GM18505 (cell line): Measurements from ENCODE around the gene SPEM3.

ENCODE experiments used
- ATAC-seq: cut with Tn5 transposase; IDR thresholded peaks from one replicate; pipeline ENCODE4 v1.9.1; 2021; ENCODE audit not compliant: unreplicated experiment
- POLR2A ChIP-seq: IDR thresholded peaks from 4 replicates; pipeline ENCODE4 v1.6.1; 2011; ENCODE audit warnings: borderline replicate concordance; ENCODE audit not compliant: insufficient read depth, insufficient read length; ENCODE audit errors: extremely low read depth

Gene SPEM3

DNA sequence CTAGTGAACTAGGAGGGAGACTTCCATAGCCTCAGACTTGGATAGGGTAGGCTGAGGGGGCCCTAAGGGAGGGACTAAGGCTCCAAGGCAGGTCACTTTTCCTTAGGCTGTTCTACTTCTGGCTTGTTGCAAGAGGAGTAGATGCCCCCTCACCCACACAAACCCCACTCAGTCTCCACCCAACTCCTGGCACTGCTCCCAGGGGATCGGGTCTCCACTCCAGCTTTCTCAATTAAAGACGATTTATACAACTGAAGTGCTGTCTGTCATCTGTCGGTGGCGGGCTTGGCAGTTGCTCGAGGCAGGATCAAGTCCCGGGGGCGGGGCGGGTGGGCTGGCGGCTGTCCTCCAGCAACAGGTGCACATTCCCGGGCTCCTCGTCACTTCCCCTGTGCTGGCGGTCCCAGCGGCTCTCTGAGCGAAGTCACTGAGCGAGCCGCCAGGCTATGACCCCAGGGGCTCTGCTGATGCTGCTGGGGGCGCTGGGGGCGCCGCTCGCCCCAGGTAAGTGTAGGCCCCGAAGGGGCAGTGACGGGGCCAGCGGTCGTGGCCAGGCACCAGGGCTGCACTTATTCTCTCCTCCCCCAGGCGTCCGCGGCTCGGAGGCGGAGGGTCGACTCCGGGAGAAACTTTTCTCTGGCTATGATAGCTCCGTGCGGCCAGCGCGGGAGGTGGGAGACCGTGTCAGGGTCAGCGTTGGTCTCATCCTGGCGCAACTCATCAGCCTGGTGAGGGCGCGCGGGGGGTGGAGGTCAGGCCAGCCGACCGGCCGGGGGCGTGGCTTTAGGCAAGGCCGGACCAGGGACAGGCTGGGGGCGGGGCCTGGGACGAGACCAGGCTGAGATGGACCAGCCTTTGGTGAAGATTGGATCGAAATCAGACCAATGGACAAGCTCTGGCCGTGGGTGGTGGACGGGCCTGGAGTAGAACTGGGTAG is 16.3 kb downstream of the SPEM3 start, which contains the start of gene CHRNB1:
Gene CHRNB1 (plus strand): TSS at position 380 of the 937 bp plus-strand sequence. CDS start 67 bp downstream, at position 447.
- ATAC-seq: no peak

GRCh38 chr17:7445619-7445968 is 16.9 kb downstream of the SPEM3 start:
- no peak for TF ChIP-seq POLR2A
- ATAC-seq: no peak

More for the DNA sequence above, 16.3 kb downstream of the SPEM3 start, which contains the start of gene CHRNB1:
- no peak for TF ChIP-seq POLR2A

DNA sequence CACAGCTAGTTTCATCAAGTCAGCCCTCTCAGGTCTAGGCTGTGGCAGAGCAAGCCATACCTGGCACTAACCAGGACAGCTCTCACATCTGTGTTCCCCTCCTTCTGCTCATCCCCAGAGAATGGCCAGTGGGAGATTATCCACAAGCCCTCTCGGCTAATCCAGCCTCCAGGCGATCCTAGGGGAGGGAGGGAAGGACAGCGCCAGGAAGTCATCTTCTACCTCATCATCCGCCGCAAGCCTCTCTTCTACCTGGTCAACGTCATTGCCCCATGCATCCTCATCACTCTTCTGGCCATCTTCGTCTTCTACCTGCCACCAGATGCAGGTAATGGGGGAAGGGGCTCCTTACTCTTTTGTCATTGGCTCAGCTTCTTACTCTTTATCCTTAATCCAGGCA is 19.8 kb downstream of the SPEM3 start:
- no peak for TF ChIP-seq POLR2A
- ATAC-seq: no peak

GRCh38 chr17:7459961-7460545 is 31.4 kb downstream of the SPEM3 start:
- ATAC-seq: no peak
- TF ChIP-seq POLR2A: no peak

DNA sequence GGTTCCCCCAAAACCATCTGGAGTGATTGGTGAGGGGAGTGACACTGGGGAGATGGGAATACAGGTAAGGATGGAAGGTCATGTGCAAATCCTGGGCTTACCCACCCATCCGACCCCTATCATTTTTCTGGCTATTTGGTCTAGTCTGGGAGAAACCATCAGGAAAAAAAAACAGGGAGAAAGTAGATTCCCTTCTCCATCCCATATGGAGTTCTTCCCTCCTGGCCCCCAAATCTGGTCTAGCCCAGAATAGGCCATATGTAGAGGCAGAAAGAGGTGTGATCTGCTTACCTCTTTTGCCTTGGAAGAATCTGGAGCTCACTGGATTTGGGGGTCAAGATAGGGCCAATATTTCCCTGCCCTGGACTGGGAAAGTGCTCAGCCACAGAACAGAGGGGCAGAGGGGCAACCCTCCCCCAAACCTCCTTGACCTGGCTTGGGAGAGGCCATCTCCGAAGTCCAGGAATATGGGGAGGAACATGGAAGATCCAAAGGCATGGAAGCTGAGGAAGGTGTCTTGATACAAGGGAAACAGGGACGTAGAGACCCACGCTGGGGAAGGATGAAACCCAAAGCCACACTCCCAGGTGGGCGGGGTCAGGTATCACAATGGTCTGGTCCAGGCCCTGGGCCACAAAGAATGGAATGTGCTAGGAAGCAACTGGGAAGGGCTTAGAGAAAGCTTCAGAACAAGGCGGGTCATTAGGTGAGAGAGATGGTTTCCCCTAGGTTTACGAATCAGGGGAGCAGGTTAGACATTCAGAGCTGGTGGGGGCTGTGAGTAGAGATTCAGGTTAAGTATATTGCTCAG is 32.4 kb downstream of the SPEM3 start:
- TF ChIP-seq POLR2A: no peak
- ATAC-seq: no peak

DNA sequence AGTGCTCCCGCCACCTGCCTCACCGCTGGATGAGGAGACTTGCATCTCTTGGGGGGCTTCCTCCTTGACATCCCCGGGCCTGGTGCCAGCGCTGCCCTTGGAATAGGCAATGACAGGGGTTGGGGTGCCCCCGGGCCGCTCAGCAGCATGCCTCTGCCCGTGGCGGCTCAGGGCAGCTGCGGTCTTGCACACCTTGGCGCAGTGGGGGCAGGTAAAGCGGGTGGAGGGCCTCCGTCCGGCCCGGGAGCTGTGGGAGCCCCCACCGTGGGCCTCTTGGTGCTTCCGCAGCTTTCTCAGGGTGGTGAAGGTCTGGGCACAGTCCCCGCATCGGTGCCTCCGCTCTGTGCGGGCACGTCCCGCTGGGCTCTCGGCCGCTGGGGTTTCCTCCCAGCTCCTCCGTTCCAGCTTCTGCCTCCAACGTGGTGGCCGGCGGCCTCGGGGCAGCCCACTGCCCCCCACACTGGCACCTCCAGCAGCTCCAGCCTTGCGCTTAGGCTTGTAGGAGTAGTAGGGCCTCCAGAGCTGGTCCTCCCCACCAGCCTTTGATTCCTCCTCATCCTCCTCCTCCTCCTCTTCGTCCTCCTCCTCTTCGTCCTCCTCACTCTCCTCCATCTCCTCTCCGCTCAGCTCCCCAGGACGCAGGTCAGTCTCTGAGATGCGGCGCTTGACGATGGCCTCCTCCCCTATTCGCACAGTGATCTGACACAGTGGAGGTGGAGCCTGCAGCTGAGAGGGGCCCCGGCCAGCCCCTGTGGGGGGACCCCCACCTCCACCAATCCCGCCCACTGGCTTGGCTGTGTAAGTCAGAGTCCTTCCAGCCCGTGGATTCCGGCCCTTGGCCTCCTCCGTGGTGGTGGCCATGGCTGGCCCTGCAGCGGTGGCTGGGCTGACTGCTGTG is 34.1 kb downstream of the SPEM3 start:
- no peak for ATAC-seq
- no peak for TF ChIP-seq POLR2A

- ATAC-seq: no peak
These were observed 34.8 kb downstream of the SPEM3 start for GRCh38 chr17:7463372-7463846.

GRCh38 chr17:7464081-7464480 is 35.4 kb downstream of the SPEM3 start:
- ATAC-seq: no peak
- no peak for TF ChIP-seq POLR2A

More at GRCh38 chr17:7463372-7463846, 34.8 kb downstream of the SPEM3 start:
- no peak for TF ChIP-seq POLR2A

DNA sequence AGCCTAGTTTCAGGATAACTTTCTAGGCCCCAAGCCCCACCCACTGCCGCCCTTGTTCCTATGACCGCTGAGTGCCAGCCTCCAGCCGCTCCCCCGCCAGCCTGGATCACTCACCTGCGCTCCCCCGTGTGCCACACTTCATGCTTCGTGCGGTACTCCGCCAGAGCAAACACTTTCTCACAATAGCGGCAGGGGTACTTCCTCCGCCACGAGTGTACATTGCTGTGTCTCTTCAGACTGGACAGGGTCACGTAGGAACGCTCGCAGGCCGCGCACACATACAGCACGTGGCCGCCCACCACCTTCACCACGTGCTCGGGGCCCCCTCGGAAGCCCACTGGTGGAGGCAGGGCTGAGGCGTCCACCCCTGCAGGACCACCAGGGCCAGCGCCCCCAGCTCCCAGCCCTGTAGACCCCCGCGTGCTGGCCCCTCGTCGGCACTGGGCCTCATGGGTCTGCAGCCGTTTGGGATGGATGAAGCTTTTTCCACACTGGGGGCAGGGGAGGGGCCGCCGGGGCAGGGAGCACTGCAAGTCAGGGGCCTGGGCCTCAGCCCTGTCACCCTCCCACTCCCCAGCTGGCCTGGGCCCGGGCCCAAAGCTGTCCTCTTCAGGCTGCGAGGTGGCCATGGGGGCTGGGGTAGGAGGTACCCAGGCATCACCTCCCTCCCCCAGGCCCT is 37.1 kb downstream of the SPEM3 start:
- no peak for ATAC-seq
- no peak for TF ChIP-seq POLR2A

DNA sequence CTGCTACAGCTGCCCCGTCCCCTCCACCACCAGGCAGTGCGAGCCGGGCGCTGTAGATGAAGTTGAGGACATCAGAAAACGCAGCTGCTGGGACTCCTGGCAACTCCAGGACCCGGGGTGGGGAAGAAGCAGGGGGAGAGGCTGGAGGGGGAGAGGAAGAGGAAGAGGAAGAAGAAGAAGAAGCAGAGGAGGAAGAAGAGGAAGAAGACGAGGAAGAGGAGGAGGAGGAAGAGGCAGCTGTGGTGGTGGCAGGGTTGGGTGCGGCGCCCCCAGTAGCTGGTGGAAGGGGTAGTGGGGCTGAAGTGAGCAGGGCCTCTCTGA is 37.6 kb downstream of the SPEM3 start:
- no peak for ATAC-seq
- no peak for TF ChIP-seq POLR2A

DNA sequence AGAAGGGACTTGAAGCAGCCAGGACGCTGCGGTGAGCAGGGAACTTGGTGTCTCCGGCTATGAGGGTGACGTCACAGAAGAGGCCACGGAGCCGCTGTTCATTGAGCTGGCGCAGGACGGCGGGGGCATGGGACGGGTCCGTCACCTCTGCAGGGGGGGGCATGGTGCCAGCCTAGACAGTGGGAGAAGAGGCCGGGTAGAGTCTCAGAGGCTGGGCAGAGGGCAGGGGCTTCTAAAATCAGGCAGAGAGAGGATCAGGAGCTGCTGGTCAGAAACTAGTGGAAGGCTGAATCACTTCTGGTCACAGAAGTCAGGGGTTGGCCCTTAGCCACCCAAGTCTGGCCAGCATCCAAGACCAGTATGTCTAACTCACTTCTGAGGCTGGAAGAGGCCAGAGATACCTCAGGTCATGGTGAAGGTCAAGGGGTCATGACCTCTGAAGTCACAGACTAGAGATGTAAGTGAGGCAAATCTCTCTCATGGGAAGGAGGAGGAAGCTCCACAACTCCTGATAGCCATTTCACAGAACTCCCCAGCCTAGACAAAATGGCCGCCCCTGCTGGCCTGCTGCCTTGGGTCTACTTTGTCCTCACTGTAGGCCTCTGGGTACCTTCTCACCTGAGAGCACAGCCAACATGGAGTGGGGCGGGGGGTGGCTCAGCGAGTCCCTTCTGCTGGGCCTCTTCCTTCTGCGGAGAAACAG is 38.1 kb downstream of the SPEM3 start:
- no peak for ATAC-seq
- TF ChIP-seq POLR2A: no peak

- no peak for TF ChIP-seq POLR2A
- no peak for ATAC-seq
These were observed 38.8 kb downstream of the SPEM3 start for GRCh38 chr17:7467498-7467897.

DNA sequence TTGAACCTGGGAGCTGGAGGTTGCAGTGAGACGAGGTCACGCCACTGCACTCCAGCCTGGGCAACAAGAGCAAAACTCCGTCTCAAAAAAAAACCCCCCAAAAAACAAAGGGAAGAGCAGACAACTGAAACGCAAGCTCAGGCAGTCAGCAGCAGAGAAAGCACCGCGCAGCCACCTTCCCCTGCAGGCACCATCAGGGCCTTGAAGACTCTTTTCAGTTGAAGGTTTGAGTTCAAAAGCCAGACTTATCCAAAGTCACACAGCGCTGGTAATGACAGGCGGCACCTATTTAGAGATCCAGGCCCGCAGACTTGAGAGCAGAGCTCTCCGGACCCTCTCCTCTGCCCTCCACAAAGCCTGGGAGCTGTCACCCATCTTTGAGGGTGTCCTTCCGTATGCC is 39.6 kb downstream of the SPEM3 start:
- no peak for ATAC-seq
- TF ChIP-seq POLR2A: no peak
